ENCODE measurements around the gene LIPK. TPM values are rescaled to one million over a fixed set of nuclear protein-coding genes. Genes with fewer than 3 reads are reported as not detected.

Gene LIPK
- total RNA-seq, 3 donors from 2014 or later (not counting 1 experiment from before 2014, with no cell fraction given), result not detected

DNA sequence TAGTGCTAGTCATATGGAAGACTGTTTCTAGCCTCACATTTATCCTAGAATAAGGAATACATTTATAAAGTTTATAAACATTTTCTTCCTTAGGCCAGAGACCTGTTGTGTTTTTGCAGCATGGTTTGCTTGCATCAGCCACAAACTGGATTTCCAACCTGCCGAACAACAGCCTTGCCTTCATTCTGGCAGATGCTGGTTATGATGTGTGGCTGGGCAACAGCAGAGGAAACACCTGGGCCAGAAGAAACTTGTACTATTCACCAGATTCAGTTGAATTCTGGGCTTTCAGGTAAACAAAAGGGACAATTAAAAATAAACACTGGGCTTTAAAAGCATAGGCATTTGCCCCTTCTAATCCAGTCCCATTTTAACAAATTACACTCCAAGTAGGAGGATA lies 37.6 kb upstream of the LIPK start:
- Mint-ChIP-seq H3K27me3 (ENCODE audit: low read depth in 2 of 2) (peaks cover 0 to 6% of the 10 kb centered on the region in 2 donors), H3K27ac (no peak overlapping the region), H3K4me1 (no peaks in the 10 kb centered on the region), H3K36me3 (no peaks in the 10 kb centered on the region), H3K9me3 (no peaks in the 10 kb centered on the region), H3K4me3 (no peak overlapping the region)
- intact Hi-C loops (cut with micrococcal nuclease), result no loop called here
- Histone ChIP-seq H3K27me3 (ENCODE audit: control insufficient read depth, insufficient read depth, low read length) (no peaks in the 10 kb centered on the region), H3K27ac (ENCODE audit: low read length) (no peak overlapping the region), H3K36me3 (ENCODE audit: control insufficient read depth, insufficient read depth, low read length) (no peaks in the 10 kb centered on the region), H3K4me3 (ENCODE audit: low read length) (no peak overlapping the region), H3K9me3 (ENCODE audit: control insufficient read depth, insufficient read depth, low read length) (no peaks in the 10 kb centered on the region), H3K4me1 (ENCODE audit: control insufficient read depth, insufficient read depth, low read length) (no peaks in the 10 kb centered on the region)
- TF ChIP-seq CTCF (IDR thresholded peaks at IDR 0.05), result no peak
- 64% methylated on average over 1 of the region's 1 CpG for WGBS (ENCODE audit: insufficient coverage)
- DNase-seq, result no peak
- ATAC-seq, result no peak

- H3K9me3 Mint-ChIP-seq, result no peaks in the 10 kb centered on the region
- intact Hi-C loops (cut with micrococcal nuclease), result no loop called here
- H3K9me3 ChIP-seq (ENCODE audit: control insufficient read depth, insufficient read depth, low read length), result no peaks in the 10 kb centered on the region
- no peak for ATAC-seq
- H3K4me1 Mint-ChIP-seq, result no peaks in the 10 kb centered on the region
- no peak overlapping the region for H3K4me3 Mint-ChIP-seq
- DNase-seq, result no peak
- H3K27me3 Mint-ChIP-seq (ENCODE audit: low read depth in 2 of 2), result peaks cover 0 to 6% of the 10 kb centered on the region in 2 donors
- no peak overlapping the region for H3K4me3 ChIP-seq (ENCODE audit: low read length)
- H3K4me1 ChIP-seq (ENCODE audit: control insufficient read depth, insufficient read depth, low read length), result no peaks in the 10 kb centered on the region
- no peak for TF ChIP-seq CTCF (IDR thresholded peaks at IDR 0.05)
- no peak overlapping the region for H3K27ac Mint-ChIP-seq
- 79% methylated on average over 2 of the region's 2 CpGs for WGBS (ENCODE audit: insufficient coverage)
- no peaks in the 10 kb centered on the region for H3K36me3 ChIP-seq (ENCODE audit: control insufficient read depth, insufficient read depth, low read length)
- H3K27me3 ChIP-seq (ENCODE audit: control insufficient read depth, insufficient read depth, low read length), result no peaks in the 10 kb centered on the region
- H3K27ac ChIP-seq (ENCODE audit: low read length), result no peak overlapping the region
- no peaks in the 10 kb centered on the region for H3K36me3 Mint-ChIP-seq
Observed at GRCh38 chr10:88670497-88670896, 35.6 kb upstream of the LIPK start.

DNA sequence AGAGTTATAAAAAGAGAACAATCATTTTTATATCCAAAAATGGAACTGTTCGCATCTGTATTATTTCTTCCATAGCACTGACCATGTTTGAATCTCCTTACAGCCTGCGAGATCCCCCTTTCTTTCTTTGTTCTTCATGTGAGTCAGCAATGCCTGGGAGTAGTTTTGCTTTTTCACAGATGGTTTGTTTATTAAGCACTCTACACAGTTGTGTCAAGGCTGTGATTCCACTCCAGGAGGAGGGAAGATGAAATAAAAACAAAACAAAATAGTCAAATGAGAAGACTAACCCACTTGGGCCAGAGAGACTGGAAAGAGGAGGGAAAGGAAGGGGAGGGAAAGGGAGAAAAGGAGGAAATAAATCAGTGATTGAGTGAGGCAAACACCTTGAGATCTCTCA lies 34.0 kb upstream of the LIPK start:
- 82% methylated on average over 2 of the region's 2 CpGs for WGBS (ENCODE audit: insufficient coverage)
- H3K27me3 Mint-ChIP-seq (ENCODE audit: low read depth in 2 of 2), result peaks cover 0 to 6% of the 10 kb centered on the region in 2 donors
- no peak overlapping the region for H3K27ac Mint-ChIP-seq
- Histone ChIP-seq H3K36me3 (ENCODE audit: control insufficient read depth, insufficient read depth, low read length) (no peaks in the 10 kb centered on the region), H3K27me3 (ENCODE audit: control insufficient read depth, insufficient read depth, low read length) (no peaks in the 10 kb centered on the region), H3K9me3 (ENCODE audit: control insufficient read depth, insufficient read depth, low read length) (no peaks in the 10 kb centered on the region), H3K4me3 (ENCODE audit: low read length) (no peak overlapping the region), H3K4me1 (ENCODE audit: control insufficient read depth, insufficient read depth, low read length) (no peaks in the 10 kb centered on the region), H3K27ac (ENCODE audit: low read length) (no peak overlapping the region)
- H3K4me3 Mint-ChIP-seq, result no peak overlapping the region
- no peaks in the 10 kb centered on the region for H3K9me3 Mint-ChIP-seq
- H3K4me1 Mint-ChIP-seq, result no peaks in the 10 kb centered on the region
- no peak for TF ChIP-seq CTCF (IDR thresholded peaks at IDR 0.05)
- intact Hi-C loops (cut with micrococcal nuclease), result no loop called here
- no peaks in the 10 kb centered on the region for H3K36me3 Mint-ChIP-seq
- ATAC-seq, result no peak
- DNase-seq, result no peak

DNA sequence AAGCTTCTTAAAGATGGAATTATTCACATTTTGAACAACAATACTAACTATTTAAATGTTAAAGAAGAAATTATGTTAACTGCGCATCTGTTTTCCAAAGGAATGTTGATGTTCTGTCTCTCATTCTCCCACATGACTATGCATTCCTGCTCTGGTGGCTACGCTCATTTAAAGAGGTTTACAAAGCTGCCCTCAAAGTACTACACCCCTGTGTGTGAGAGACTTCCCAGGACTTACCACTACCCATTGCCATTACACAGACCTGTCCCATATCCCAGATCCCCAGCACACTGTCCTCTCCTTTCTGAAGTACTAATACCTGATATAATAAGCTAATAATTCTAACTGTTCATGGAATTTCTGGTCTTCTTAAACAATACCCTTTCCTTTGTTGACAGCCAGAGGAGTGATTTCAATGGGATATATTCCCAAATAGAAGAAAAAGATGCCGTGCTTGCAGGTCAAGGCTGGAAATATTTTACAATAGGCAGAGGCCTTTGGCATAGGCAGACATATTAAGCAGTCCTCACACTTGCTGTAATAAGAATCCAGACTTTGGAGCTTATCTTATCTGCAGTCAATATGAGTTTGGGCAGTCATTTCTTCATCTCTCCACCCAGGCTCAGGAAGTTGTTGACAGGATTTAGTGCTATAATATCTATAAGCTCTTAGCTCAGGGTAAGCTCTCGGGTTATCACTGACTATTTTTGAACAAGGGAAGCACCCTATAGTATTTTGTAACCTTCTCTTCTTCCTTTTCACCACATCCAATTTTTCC lies 29.6 kb upstream of the LIPK start:
- H3K4me3 Mint-ChIP-seq, result no peak overlapping the region
- no peaks in the 10 kb centered on the region for H3K4me1 ChIP-seq (ENCODE audit: control insufficient read depth, insufficient read depth, low read length)
- no peak for ATAC-seq
- H3K27me3 Mint-ChIP-seq (ENCODE audit: low read depth in 2 of 2), result peaks cover 0 to 6% of the 10 kb centered on the region in 2 donors
- H3K27ac ChIP-seq (ENCODE audit: low read length), result no peak overlapping the region
- 56% methylated on average over 3 of the region's 4 CpGs for WGBS (ENCODE audit: insufficient coverage)
- H3K27me3 ChIP-seq (ENCODE audit: control insufficient read depth, insufficient read depth, low read length), result no peaks in the 10 kb centered on the region
- H3K9me3 ChIP-seq (ENCODE audit: control insufficient read depth, insufficient read depth, low read length), result no peaks in the 10 kb centered on the region
- intact Hi-C loops (cut with micrococcal nuclease), result no loop called here
- no peak for TF ChIP-seq CTCF (IDR thresholded peaks at IDR 0.05)
- H3K4me1 Mint-ChIP-seq, result no peaks in the 10 kb centered on the region
- H3K36me3 Mint-ChIP-seq, result no peaks in the 10 kb centered on the region
- H3K27ac Mint-ChIP-seq, result no peak overlapping the region
- no peak overlapping the region for H3K4me3 ChIP-seq (ENCODE audit: low read length)
- no peaks in the 10 kb centered on the region for H3K36me3 ChIP-seq (ENCODE audit: control insufficient read depth, insufficient read depth, low read length)
- no peaks in the 10 kb centered on the region for H3K9me3 Mint-ChIP-seq
- no peak for DNase-seq
